H1 (cell line): Measurements from ENCODE around the gene SSBP3. TPM values are rescaled to one million over a fixed set of nuclear protein-coding genes. Genes with fewer than 3 reads are reported as not detected.

ENCODE experiments used
- CBX8 ChIP-seq: fragments of 300-800, 300-1000 bp; sonication (generic); IDR thresholded peaks from 2 replicates; pipeline ENCODE4 v1.7.1; 2016; ENCODE audit warnings: low read depth, low read length, borderline replicate concordance
- CHD2 ChIP-seq: IDR thresholded peaks from 2 replicates; pipeline ENCODE4 v1.6.1; 2012; ENCODE audit warnings: low read length, improper control_type of control experiment
- CHD7 ChIP-seq: fragments of 300-600 bp; sonication (generic); IDR thresholded peaks from 2 replicates; pipeline ENCODE4 v1.7.1; 2012; ENCODE audit warnings: low read length, moderate library complexity, mild to moderate bottlenecking, inconsistent platforms; ENCODE audit not compliant: insufficient replicate concordance
- CTBP2 ChIP-seq: IDR thresholded peaks from 2 replicates; pipeline ENCODE4 v1.7.0; 2011; ENCODE audit warnings: borderline replicate concordance, mild to moderate bottlenecking, moderate library complexity, mixed read lengths, low read length; ENCODE audit not compliant: insufficient read depth, insufficient read length
- HDAC6 ChIP-seq: IDR thresholded peaks from one replicate; pipeline ENCODE4 v1.7.1; 2012; ENCODE audit warnings: low read depth, mild to moderate bottlenecking, inconsistent platforms, low read length, moderate library complexity
- RFX5 ChIP-seq: IDR thresholded peaks from 2 replicates; pipeline ENCODE4 v1.6.1; 2011; ENCODE audit warnings: low read depth, low read length, improper control_type of control experiment, borderline replicate concordance
- polyA plus RNA-seq, 7 experiments: library from polyadenylated mRNA; depleted of rRNA in 3 of 7; stranded (reverse) in 5 of 7; unstranded in 2 of 7; fragments of >200 nt in 5 of 7; fragments of 200-250 nt in 2 of 7; gene quantifications; 1 replicate in 5 of 7; 2 replicates in 1 of 7; 4 replicates in 1 of 7; pipeline versions ENCODE4 v1.2.1 to v1.2.3, GENCODE V29; 2011 to 2013; ENCODE audit warnings: missing spikeins in 2 of 7, mixed read lengths in 2 of 7
- total RNA-seq: library from RNA; stranded (reverse); fragmentation: NEBNext Ultra II Directional; extraction: Animal tissue kit (Norgen Biotek cat#: 25700); gene quantifications from 2 replicates; pipeline ENCODE4 v1.2.1, GENCODE V29; 2021

Gene SSBP3
- total and polyA plus RNA-seq, 2 of the 8 experiments (the other 6 are each of a cell fraction or from before 2014, with no cell fraction given): 99.7 to 133 TPM

- TF ChIP-seq CHD7 (no peak), HDAC6 (no peak), CBX8 (no peak), RFX5 (no peak), CTBP2 (no peak), CHD2 (no peak)
These were observed 175.5 kb downstream of the SSBP3 start (continued) for GRCh38 chr1:54230507-54231339.
